GM12874 (cell line): ENCODE data around the gene LRP2BP.

Source experiments
- TF ChIP-seq, protein P1 (sequence below): IDR thresholded peaks from 2 replicates; pipeline ENCODE4 v1.5.1; 2011; ENCODE audit warnings: low read depth, mild to moderate bottlenecking, control low read depth, low read length, moderate library complexity; ENCODE audit not compliant: insufficient read depth

The LRP2BP gene

DNA sequence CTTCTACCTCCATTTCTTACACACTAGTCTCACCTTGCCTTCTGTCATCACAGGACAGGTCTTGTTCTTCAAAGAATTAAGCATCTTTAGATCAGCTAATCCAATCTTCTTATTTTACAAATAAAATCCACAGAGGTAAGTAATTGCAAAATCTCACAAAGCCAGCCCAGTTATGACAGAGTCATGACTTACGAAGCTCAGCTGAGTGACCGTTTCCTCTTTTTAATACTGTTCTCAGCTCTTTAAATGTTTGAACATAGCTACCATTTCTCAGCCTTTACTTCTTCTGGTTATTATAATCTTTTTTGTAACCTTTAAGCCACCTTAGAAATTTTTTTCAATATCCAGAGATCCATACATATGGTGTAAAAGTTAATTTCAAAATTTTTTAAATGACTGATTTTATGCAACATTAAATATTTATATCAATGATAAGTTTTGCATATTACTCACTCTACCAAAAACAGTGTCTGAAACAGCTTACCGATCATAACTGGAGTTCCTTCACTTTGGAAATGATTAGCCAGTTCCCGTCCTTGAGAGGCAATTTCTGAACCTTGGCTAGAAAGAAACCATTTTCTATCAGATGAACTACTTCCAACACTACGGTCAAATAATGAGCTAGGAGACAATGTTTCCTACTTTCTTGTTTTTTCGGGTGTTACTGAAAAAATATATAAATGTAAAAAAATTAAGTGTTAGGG, 9.7 kb upstream of the LRP2BP start:
- TF ChIP-seq, protein P1, sequence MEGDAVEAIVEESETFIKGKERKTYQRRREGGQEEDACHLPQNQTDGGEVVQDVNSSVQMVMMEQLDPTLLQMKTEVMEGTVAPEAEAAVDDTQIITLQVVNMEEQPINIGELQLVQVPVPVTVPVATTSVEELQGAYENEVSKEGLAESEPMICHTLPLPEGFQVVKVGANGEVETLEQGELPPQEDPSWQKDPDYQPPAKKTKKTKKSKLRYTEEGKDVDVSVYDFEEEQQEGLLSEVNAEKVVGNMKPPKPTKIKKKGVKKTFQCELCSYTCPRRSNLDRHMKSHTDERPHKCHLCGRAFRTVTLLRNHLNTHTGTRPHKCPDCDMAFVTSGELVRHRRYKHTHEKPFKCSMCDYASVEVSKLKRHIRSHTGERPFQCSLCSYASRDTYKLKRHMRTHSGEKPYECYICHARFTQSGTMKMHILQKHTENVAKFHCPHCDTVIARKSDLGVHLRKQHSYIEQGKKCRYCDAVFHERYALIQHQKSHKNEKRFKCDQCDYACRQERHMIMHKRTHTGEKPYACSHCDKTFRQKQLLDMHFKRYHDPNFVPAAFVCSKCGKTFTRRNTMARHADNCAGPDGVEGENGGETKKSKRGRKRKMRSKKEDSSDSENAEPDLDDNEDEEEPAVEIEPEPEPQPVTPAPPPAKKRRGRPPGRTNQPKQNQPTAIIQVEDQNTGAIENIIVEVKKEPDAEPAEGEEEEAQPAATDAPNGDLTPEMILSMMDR: no peak

DNA sequence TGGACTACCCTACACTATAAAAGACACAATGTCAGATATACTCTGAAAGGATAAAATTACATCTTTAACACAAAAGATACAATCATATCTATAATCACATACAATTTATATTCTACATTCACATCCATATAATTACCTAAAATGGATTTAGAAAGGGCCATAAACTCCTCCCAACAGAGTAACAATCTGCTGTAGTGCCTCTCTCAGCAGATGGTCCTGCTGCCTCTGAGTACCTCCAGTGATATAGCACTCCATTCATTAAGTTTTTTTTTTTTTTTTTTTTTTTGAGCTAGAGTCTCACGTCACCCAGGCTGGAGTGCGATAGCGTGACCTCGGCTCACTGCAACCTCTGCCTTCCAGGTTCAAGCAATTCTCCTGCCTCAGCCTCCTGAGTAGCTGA, 8.3 kb upstream of the LRP2BP start:
- TF ChIP-seq, protein P1: no peak

DNA sequence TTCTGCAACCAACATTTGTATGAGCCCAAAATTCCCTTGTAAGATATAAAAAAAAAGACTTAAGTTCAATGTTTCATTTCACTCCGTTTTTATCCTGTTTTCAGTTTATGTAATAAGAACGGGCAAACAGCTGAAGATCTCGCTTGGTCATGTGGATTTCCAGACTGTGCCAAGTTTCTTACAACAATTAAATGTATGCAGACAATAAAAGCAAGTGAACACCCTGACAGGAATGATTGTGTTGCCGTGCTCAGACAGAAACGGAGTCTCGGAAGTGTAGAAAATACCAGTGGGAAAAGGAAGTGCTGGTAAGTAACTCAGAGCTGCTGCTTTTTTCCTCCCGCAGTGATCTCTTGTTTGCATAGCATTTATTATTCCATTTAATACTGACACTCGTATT, 3.7 kb upstream of the LRP2BP start:
- TF ChIP-seq, protein P1: no peak

DNA sequence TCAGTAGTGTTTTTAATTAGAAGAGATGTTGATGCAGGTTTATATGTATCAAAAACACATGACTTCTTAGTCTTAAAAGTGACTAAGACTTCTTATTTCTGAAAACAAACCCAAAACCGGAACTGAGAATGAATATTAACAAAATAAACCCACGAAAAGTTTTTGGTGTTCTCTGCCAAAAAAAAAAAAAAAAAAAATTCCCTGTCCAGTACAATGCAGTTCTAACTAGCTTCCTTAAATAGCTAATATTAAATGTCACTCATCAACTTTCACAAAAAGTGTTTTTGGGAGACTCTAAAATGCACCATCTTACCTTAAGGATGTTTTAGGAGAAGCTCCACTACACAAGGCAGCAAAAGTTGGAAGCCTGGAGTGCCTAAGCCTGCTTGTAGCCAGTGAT, 2.9 kb upstream of the LRP2BP start:
- TF ChIP-seq, protein P1: no peak

DNA sequence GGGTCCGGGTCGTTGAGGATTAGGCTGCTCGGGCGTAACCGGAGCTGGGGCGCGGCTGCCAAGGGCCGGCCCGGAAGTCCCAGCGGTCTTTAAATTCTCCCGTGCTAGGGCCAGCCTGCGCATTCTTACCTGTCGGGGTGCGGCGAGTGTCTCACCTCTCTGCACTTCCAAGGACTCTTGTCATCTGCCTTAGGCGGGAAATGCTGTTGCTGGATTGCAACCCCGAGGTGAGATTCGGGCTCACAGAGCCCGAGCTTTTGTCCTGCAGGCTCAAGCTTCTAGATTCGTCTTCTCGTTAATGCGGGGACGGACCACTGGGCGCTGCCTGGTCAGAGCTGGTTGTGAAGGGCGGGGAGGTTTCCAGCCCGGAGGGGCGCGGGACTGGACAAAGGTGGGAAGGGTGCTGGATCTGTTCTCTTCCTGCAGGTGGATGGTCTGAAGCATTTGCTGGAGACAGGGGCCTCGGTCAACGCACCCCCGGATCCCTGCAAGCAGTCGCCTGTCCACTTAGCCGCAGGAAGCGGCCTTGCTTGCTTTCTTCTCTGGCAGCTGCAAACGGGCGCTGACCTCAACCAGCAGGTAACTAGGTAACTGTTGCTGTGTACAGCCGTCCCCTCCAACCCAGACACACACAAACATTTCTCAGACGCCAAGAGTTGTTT, 1.1 kb upstream of the LRP2BP start, which contains the start of gene ANKRD37:
Gene ANKRD37 (plus strand): TSS at position 118 of the 662 bp plus-strand sequence. CDS start 83 bp downstream, at position 201.
- TF ChIP-seq, protein P1: no peak

DNA sequence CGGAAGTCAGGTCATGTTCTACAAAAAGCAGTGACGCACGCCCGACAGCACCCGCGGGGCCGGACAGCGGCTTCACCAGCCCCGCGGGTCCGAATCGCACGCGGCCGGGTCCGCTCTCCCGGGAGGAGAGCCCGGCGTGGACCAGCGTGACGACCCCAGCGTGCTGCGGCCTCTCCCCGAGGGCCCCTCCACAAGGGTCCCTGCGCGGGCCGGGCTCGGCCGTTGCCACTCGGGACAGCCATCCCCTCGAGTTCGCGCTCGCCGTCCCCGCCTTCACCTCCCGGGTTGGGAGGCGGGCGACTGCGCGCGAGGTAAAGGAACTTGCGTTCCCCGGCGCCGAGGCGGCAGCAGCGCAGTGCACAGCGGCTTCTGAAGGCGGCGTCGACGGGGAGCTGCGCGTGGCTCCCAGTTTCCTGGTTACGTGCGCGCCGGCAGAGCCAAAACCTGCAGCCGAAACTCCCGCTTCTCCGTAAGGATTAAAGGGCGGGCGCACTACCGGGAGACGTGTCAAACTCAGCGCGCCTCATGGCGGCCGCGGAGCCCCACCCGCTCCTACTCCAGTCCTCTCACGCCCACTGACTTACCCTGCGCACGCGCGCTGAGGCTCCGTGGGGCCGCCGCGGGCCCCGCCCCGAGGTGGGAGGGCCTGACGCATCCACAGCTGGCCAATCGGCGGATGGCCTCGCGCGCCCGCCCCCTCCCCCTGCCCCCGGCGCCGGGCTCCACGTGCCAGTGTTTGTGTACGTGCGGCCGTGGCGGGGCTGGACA, 416 bp upstream of the LRP2BP start:
- TF ChIP-seq, protein P1: no peak

DNA sequence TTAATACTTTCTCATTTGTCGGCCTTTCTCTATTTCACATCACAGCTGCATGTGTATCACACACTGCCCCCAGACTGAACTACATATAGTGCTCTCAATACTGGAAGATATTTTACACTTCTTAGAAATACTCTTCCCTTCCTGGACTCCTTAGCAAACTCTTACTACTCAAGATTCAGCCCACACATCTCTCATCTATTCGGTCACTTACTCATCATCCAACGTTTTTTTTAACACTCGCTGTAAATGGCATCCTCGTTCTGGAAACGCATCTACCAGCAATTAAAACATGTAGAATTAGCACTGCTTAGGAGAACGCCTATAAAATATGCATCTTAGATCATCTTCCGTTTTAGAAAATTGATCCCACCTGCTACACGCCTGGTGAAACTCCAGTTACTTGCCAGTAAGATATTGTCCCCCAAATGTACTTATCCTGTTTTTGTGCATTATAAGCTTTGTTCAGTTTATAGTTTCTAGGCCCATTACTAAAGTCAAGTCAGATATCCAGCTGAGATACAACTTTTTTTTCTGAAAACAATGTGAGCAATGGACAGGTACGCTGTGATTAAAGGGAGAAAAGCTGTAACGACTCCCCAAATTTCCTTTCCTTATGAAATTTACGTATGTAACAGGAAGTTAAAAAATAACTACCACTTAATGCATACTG, 1.0 kb downstream of the LRP2BP start:
- TF ChIP-seq, protein P1: no peak
